ENCODE measurements around the gene CADM1.

GRCh38 chr11:115213007-115213406, 291.2 kb downstream of the CADM1 start:
- no peak for TF ChIP-seq POLR2AphosphoS5 (IDR thresholded peaks at IDR 0.05)
- TF ChIP-seq POLR2A (IDR thresholded peaks at IDR 0.05): no peak
